Measurements from ENCODE around the gene PLD5.

PLD5 gene

DNA sequence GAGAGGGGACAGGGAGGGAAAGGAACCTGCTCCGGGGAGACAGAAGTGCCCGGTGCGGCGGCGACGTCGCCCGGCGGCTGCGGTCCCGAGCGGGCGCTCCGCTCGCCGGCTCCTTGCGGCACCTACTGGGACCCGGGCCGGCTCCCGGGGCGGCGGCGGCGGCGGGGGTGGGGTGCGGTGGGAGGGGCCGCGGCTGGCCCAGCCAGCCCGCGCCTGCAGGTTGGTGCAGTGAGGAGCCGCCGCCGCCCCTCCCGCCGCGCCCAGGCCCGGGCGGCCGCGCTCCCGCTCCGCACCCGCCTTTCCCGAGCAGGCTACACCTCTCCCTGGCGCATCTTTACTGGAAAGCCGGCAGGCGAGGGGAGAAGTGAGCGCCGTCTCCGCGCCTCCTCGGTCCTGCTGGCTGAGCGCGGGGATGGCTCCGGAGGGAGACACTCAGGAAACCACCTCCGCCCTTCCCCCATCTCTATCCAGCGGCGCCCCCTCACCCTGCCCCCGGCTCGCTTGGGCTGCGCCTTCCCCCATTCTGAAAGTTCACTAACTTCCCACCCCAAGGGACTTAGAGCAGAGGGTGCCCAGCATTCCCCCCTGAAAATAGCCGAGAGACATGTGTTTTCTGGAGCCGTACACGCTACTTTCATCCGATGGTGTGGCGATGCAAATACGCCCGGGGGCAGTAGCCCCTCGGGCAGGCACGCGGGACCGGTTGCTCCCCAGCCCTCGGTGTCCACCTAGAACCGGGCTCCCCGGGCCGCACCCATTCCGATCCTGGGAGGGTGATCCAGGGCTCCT, at the start of gene PLD5:
Gene PLD5, minus strand, starts transcription at position 127 of the 789 bp plus-strand sequence.
- DNase-seq (ENCODE audit: extremely low read depth in 1 of 2, low read depth in 1 of 2): no peak

GRCh38 chr1:242569867-242570266, 45.4 kb upstream of the PLD5 start:
- no peak for DNase-seq (ENCODE audit: extremely low read depth in 1 of 2, low read depth in 1 of 2)

DNA sequence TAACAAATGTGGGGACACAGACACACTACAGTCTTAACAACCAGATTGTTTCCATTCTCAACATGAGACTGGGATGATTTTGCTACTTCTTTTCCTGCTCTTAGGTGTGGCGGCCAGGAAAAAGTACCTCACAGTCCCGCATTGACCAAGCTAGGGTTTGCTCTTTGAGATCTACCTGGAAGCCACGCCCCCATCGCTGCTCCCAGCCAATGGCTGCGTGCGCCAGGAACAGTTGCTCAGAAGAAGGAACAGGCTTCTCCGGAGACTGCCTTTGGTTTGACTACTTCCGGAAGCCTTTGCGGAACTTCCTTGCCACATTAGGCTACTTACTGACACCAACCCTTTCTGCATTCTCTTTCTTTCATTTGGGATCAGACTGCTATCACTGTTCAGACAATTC, 44.2 kb upstream of the PLD5 start:
- no peak for DNase-seq (ENCODE audit: extremely low read depth in 1 of 2, low read depth in 1 of 2)

- no peak for DNase-seq (ENCODE audit: extremely low read depth in 1 of 2, low read depth in 1 of 2)
Measured at GRCh38 chr1:242567596-242567995, 43.1 kb upstream of the PLD5 start.

DNA sequence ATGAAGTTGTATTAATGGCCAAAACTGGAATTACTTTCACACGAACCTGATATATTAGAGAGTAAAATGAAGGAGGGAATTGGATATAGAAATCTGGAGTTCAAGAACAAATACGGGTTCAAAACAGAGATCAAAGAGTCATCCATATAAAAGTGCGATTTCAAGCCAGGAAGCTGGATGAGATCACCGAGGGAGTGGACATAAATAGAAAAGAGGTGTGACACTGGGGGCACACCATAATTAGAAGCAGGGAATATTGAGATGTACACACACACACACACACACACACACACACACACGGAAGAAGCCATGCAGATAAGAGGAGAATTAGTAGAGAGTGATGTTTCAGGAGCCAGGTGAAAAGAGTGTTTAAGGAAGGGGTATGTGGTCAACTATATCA, 32.3 kb upstream of the PLD5 start:
- no peak for DNase-seq (ENCODE audit: extremely low read depth in 1 of 2, low read depth in 1 of 2)

DNA sequence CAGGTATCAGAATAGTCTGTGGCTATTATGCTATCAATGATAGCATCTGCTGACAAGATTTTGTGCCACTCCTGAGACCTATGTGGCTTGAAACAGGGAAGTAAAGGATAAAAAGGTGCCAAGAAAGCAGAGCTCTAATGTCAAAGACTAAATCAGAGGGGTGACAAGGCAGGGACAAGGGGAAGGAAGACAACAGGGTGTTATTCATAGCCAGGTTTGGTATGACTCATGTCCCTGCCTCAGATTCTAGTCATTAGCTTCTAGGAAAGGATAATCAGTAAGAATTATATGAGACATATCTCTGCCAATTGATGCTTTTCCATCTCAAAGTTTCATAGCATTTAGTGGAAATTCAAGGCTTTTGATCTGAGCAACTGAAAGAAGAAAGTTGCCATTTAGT, 31.8 kb upstream of the PLD5 start:
- DNase-seq (ENCODE audit: extremely low read depth in 1 of 2, low read depth in 1 of 2): no peak

DNA sequence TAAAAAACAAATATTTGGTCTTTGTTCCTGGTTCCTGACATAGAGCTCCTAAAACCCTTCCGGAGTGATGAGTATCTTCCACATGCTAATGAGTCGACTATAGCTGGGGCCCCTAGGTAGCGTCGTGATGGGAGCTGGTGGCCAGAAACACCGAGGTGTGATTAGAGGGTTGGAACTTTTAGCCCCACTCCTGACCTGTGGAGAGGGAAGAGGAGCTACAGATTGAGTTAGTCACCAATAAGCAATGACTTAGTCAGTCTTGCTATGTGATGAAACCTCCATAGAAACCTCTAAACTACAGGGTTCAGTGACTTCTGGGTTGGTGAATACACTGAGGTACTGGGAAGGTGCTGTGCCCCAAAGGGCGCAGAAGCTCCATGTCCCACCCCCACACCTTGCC, 30.1 kb upstream of the PLD5 start:
- no peak for DNase-seq (ENCODE audit: extremely low read depth in 1 of 2, low read depth in 1 of 2)

- DNase-seq (ENCODE audit: extremely low read depth in 1 of 2, low read depth in 1 of 2): no peak
Measured at GRCh38 chr1:242546849-242547729, 22.6 kb upstream of the PLD5 start.

GRCh38 chr1:242546441-242546840, 21.9 kb upstream of the PLD5 start:
- DNase-seq (ENCODE audit: extremely low read depth in 1 of 2, low read depth in 1 of 2): no peak

DNA sequence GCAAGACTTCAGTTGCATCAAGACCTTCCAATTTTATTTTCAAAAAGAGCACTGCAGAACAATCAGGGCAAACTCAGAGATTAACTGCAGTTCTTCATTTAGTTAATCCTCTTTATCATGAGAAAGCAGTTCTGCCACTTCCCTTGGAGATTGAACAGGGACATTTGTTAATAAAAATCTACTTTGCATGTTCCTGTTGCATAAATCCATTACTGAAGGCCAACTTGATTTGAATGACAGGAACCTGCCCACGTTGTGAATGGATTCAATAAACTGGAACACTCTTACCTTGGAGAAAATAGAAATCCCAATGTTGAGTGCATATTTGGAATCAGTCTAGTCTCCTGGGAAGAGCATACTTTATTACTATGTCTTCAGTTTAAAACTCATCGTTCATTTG, 19.6 kb upstream of the PLD5 start:
- DNase-seq (ENCODE audit: extremely low read depth in 1 of 2, low read depth in 1 of 2): no peak

- DNase-seq (ENCODE audit: extremely low read depth in 1 of 2, low read depth in 1 of 2): no peak
Measured at GRCh38 chr1:242542271-242542670, 17.8 kb upstream of the PLD5 start.

- DNase-seq (ENCODE audit: extremely low read depth in 1 of 2, low read depth in 1 of 2): no peak
Measured at GRCh38 chr1:242535986-242536385, 11.5 kb upstream of the PLD5 start.

DNA sequence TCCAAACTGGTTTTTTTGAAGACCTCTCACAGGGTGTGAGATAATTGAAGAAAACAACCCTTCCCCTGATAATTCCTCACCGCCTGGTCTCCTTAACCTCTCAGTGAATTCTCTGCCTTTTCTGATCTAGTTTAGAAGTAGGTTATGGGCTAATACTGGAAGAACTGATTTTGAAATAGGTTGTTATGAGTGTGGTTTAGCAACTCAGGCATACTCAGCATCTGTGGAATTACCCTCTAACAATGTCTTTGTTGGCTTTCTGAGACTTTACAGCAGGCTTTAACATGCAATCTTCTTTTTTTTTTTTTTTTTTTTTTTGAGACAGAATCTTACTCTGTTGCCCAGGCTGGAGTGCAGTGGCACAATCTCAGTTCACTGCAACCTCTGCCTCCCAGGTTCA, 10.3 kb upstream of the PLD5 start:
- DNase-seq (ENCODE audit: extremely low read depth in 1 of 2, low read depth in 1 of 2): no peak

DNA sequence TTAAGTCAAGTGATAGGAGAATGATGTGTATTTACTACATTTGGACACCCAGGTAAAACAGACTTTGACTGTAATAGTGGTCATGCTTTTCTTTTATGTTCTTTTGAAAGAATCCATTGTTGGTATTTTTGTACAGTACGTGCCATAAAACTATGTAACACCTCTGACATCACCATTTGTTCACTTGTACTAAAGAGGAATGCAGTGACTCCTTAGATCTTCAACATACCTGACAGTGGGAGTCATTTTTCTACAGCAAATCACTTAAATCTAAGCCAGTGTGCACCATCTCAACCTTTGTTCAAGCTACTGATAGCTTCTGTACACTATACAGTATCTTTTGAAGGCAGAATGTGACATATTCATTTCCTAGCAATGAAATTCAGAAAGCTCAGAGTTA, 6.3 kb upstream of the PLD5 start:
- DNase-seq (ENCODE audit: extremely low read depth in 1 of 2, low read depth in 1 of 2): no peak

DNA sequence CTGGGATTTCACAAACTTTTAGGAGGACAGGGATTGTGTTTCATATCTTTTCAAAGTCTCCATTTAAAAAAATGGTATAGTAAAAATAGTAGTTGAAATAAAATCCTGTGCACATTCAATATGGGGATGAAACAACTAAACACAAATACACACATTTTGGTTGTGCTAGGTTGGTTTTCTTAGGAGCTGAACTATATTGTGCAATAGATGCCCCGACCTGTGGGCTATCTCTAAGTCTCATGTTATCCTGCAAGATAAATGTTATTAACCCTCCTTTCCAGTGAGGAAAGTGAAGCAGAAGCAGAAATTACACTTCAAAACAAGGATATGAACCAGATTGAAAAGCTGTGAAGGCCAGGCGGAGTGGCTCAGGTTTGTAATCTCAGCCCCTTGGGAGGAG, 1.3 kb upstream of the PLD5 start:
- no peak for DNase-seq (ENCODE audit: extremely low read depth in 1 of 2, low read depth in 1 of 2)

- no peak for DNase-seq (ENCODE audit: extremely low read depth in 1 of 2, low read depth in 1 of 2)
Measured at GRCh38 chr1:242525360-242525722, 844 bp upstream of the PLD5 start.

DNA sequence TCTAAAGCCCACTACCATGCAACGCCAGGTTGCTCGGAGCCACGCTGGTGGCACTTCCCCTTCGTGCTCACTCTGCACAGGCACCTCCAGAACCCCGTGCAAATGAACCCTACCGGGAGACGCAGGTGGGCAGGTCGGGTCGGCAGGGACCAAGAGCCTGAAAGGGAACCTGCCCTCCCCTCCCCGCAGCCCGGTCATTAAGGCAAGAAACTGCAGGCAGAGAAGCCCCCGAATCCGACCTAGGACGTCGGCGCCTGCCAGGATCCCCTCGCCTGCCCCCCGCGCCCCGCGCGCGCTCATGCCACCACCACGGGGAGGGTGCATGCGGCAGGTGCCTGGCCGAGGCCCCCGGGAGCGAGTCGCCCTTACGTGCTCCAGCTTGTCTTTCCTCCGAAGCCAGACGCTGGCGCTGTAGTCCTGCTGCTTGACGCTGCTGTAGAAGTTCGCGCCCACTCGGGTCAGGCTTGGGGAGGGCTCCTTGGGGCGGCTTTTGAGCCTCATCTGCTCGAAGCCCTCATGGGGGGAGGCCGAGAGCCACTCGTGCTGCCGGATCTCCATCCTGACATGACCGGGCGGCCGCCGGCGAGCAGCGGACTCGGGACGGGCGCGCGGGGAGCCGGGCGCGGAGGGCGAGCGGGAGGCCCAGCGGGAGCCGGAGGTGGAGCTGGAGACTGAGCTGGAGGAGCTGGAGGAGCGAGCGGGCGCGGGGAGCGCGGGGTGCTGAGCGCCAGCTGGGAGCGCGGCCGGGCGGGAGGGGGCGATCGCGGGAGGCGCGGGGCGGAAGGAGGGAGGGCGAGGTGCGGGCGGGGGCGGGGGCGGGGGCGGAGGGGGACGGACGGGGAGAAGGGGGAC, 552 bp downstream of the PLD5 start:
- DNase-seq (ENCODE audit: extremely low read depth in 1 of 2, low read depth in 1 of 2): no peak

DNA sequence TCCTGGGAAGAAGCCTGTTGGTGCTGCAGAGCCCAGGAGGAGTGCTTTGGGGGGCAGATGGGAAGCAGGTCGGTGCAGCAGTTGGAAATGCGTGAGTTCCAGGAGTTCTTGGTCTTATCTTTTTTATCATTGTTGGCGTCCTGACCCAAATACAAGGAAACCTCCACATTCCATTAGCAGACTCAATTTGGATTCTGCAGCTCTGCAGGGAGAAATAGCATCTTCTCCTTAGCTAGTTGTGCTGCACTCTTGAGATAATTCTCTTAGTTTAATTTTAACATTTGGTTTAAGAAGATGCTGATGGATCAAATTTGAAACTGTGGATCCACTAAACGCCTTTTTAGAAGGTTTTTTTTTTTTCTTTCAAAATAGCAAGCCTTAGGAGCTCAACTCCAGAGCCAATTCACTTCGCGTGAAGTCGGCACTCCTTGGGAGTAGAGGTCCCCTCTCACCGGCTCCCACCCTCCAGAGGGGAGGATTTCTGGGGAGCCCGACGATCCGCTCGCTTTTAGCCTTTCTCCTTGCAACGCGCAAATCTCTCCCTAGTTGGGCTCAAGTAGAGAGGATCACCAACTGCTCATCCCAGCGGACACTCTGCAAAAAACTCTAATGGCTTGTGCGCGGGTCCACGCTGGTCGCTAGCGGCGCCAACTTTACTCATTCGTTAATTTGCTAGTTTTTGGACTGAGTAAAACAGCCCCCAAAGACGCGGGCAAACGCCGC, 1.3 kb downstream of the PLD5 start:
- DNase-seq (ENCODE audit: extremely low read depth in 1 of 2, low read depth in 1 of 2): no peak

DNA sequence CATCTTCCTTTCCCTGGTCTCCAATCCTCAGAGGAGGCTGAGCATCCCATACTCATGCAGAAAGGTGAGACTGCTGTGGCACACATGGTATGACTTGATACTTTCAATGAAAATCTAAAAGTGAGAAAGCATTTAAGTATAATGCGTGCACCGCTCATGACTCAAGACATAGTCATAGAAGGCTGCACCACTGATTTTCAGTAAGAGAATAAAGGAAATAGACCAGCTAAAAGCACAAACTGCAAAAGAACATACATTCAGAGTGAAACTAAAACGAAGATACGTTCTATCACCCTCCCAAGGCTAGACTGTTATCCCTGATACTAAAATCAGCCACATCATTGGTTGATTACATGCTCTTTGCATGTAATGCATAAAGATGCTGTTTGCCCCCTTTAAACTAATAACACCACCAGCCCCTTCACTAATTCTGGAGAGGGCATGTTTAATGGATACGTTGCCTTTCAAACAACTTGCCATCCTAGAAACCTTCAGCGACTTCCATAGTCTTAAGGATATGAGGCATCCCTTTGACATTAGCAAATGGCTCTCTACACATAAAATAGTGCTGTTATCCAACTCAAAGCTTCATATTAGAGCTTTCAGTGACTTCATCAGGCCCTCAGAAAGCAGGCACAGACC, 2.1 kb downstream of the PLD5 start:
- no peak for DNase-seq (ENCODE audit: extremely low read depth in 1 of 2, low read depth in 1 of 2)

DNA sequence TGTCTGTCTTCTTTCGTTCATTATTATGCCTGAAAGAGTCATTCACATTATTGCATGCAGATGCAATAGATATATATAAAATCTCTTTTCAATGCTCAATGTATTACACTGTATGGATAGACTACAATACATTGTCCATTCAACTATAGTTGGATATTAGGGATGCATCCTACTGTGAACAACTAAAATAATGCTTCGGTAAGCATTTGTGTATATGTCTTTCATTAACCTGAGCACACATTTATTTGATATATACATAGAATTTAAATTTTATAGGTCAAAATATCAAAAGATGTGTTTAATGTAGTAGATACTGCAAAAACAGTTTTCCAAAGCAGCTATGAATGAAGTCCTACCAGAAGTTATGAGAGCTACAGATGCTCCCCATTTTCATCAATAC, 8.9 kb downstream of the PLD5 start:
- DNase-seq (ENCODE audit: extremely low read depth in 1 of 2, low read depth in 1 of 2): no peak
